Upper lobe of right lung (tissue), 1 donor: ENCODE results near the gene TMED4. TPM values are rescaled to one million over a fixed set of nuclear protein-coding genes. Genes with fewer than 3 reads are reported as not detected.

ENCODE experiments used
- ATAC-seq: fragments of 200-7000 bp; cut with Tn5 transposase; one replicate; pipeline ENCODE4 v1.9.1; 2020; ENCODE audit warnings: mild to moderate bottlenecking, moderate library complexity
- DNase-seq: peaks from one replicate; pipeline ENCODE4 v3.0.0-alpha.2; 2020
- H3K27ac ChIP-seq: fragments of 200-600 bp; one replicate; pipeline ENCODE4 v1.8.0; 2022
- H3K27me3 ChIP-seq: fragments of 200-600 bp; one replicate; pipeline ENCODE4 v1.8.0; 2022; ENCODE audit warnings: mild to moderate bottlenecking
- H3K36me3 ChIP-seq: fragments of 200-600 bp; one replicate; pipeline ENCODE4 v1.8.0; 2022
- H3K4me1 ChIP-seq: fragments of 200-600 bp; one replicate; pipeline ENCODE4 v1.8.0; 2022
- H3K4me3 ChIP-seq: fragments of 200-600 bp; one replicate; pipeline ENCODE4 v1.8.0; 2022; ENCODE audit warnings: mild to moderate bottlenecking
- H3K9me3 ChIP-seq: fragments of 200-600 bp; one replicate; pipeline ENCODE4 v1.8.0; 2022
- CTCF ChIP-seq: fragments of 200-600 bp; IDR thresholded peaks from one replicate; pipeline ENCODE4 v1.8.0; 2022; ENCODE audit warnings: antibody characterized with exemption
- intact Hi-C: fragments of 100-400 bp; cut with DNase I; formaldehyde crosslinking; loops from one replicate; pipeline ENCODE4 v1.11.0; 2022
- total RNA-seq: library from RNA; stranded (reverse); fragmentation: NEBNext Ultra II Directional; extraction: Animal tissue kit (Norgen Biotek cat#: 25700); gene quantifications from one replicate; pipeline ENCODE4 v1.2.1, GENCODE V29; 2021
- donor health status: DM: no; HTN: yes; CAD: no; lungs with severe emphysema.

The TMED4 gene
- total RNA-seq, 1 donor from 2014 or later, result 78.3 TPM

DNA sequence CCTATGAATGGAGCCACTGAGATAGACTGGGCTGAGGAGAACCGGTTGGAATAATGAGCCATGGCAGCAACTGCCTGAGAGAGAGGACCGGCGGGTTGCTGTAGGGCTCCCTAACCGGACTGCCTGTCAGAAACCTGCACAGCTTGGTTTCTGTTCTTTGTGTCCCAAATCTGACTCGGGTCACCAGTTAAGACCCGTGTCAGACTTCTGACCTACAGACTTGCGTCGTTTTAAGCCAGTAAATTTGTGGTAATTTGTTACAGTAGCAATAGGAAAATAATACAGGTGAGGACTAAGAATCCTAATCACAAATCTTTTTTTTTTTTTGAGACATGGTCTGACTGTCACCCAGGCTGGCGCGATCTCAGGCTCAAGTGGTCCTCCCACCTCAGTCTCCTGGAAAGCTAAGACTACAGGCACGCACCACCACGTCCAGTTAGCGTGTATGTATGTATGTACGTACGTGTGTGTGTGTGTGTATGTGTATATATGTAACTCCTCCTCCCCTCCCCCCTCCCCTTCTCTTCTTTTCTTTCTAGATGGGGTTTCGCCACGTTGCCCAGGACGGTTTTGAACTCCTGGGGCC is 7.7 kb downstream of the TMED4 start:
- no peak for TF ChIP-seq CTCF
- Histone ChIP-seq H3K4me1 (peaks cover 19% of the 10 kb centered on the region), H3K27me3 (no peaks in the 10 kb centered on the region), H3K27ac (peak overlapping the region; percentile 95), H3K9me3 (no peaks in the 10 kb centered on the region), H3K36me3 (peaks cover 64% of the 10 kb centered on the region), H3K4me3 (peak overlapping the region; percentile 86)
- no peak for ATAC-seq
- no peak for DNase-seq
- intact Hi-C loops, result no loop called here

DNA sequence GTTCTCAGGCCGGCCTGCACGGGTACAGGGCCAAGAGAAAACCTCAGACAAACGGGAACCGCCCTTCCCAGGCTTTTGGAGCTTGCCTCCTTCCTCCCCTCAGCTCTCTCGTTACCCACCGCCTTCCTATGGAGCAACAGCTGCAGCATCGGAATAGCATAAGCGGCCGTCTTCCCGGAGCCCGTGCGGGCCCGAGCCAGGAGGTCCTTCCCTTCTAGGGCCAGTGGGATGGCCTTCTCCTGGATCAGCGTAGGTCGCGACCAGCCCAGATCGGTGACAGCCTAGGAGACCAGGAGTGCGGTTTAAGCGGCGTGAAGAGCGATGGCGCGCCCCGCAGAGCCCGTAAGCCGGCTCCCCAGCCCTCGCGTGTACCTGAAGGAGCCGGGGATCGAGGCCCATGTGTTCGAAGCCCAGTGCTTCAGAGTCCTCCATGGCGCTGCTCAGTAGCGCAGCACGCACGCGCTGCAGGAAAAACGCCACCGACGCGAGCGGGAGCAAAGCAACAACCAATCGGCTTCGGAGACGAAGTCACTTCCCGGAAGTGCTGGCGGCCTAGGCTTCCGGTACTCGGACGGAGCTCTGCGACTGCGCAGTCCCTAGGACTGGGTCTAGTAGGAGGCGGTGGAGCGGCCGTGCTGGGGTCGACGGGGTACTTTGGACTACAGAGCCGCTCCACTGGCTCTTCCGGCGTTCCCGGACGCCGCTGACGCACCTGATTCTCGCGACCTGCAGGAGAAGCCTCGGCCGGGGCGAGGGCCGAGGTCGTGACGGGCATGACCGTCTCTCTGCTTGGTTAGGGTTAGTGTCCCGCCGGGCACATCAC is 8.4 kb downstream of the TMED4 start, which contains the start of gene DDX56:
Gene DDX56, minus strand, starts transcription at position 445 of the 823 bp plus-strand sequence. Its CDS starts 13 bp downstream, at position 432.
- H3K4me3 ChIP-seq, result peak within 1 kb of the TSS; percentile 86
- intact Hi-C loops, result no loop called here
- H3K9me3 ChIP-seq, result no peaks in the 10 kb centered on the region
- peak; percentile 98 for ATAC-seq
- TF ChIP-seq CTCF, result no peak
- no peaks in the 10 kb centered on the region for H3K27me3 ChIP-seq
- H3K4me1 ChIP-seq, result peaks cover 19% of the 10 kb centered on the region
- H3K27ac ChIP-seq, result peak within 1 kb of the TSS; percentile 95
- DNase-seq, result peak; percentile 98
- H3K36me3 ChIP-seq, result peaks cover 64% of the 10 kb centered on the region

DNA sequence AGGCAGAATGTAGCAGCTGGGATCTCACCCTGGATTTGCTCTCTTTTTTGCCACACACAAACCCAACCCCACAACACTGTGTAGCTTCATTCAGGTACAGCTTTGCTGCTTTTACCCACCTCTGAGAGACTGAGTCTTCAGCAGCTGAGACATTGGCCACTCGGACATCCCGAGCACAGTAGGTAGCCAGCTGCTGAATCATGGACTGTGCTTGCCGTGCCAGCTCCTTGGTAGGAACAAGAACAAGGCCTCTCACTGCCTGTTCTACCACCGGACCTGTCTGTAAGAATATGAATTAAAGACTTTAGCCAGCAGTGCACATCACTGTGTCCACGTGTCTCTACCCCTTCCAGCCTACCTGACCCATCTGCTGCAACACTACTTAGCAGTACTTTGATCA is 9.3 kb downstream of the TMED4 start:
- DNase-seq, result no peak
- Histone ChIP-seq H3K36me3 (peaks cover 64% of the 10 kb centered on the region), H3K27ac (no peak overlapping the region), H3K27me3 (no peaks in the 10 kb centered on the region), H3K4me1 (peaks cover 19% of the 10 kb centered on the region), H3K9me3 (no peaks in the 10 kb centered on the region), H3K4me3 (peak overlapping the region; percentile 86)
- intact Hi-C loops, result no loop called here
- no peak for TF ChIP-seq CTCF
- ATAC-seq, result no peak

DNA sequence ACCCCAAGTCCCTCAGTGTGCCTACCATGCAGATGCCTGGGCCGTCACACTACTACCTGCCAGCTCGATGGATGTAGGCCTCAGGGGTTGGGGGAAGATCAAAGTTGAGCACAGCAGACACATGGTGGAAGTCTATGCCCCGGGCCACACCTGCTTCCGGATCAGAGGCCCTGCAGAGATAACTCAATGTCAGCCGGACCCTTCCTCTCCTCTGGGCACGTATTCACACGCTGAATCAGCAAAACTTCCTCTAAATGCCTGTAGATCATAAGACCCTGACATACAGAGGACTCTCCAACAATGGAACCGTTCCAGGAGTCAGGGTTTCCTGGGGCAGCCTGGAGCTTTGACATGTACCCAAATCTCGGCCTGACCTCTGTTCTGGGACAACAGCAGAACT is 12.1 kb downstream of the TMED4 start:
- H3K27me3 ChIP-seq, result no peaks in the 10 kb centered on the region
- peaks cover 77% of the 10 kb centered on the region for H3K36me3 ChIP-seq
- ATAC-seq (no peak), DNase-seq (no peak)
- no peak overlapping the region for H3K27ac ChIP-seq
- H3K9me3 ChIP-seq, result no peaks in the 10 kb centered on the region
- H3K4me3 ChIP-seq, result no peak overlapping the region
- intact Hi-C loops, result no loop called here
- no peak for TF ChIP-seq CTCF
- peaks cover 15% of the 10 kb centered on the region for H3K4me1 ChIP-seq

DNA sequence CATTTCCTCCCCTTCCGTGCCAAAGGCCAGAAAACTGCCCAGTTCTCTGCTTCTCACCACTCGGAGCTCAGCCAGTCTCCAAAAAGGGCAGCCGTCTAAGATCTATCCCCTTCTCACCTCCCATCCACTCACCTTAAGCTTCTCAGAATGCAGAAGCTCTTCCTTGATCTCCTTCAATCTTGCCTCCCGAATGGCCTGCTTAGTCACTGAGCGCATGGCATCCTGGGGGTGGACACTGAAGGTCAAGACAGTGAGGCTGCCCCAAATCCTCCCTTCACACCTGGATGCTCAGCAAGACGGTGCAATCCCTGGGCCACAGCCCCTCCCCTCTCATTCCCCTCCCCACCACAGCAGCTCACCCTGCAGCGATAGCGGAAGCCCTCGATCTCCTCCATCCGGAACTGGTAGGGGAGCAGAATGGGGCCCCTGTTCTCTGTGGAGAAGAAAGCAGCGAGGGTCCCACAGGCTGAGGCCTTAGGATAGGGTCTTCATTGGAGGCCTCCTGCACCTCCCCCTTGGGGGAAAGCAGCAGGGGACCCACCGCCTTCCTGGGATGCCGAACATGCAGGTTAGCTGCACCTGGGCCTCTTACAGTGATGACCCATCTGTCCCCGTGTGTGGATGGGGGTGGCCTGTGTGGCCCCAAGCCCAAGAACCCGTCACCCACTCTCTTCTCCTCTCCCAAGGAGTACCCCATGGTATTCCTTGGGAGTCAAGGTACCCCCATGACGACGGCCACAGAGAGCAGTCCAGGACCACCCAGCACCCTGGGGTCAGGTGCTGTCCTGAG is 13.1 kb downstream of the TMED4 start:
- DNase-seq (no peak), ATAC-seq (no peak)
- Histone ChIP-seq H3K4me1 (peaks cover 12% of the 10 kb centered on the region), H3K36me3 (peaks cover 85% of the 10 kb centered on the region), H3K4me3 (no peak overlapping the region), H3K9me3 (no peaks in the 10 kb centered on the region), H3K27ac (no peak overlapping the region), H3K27me3 (no peaks in the 10 kb centered on the region)
- intact Hi-C loops, result no loop called here
- TF ChIP-seq CTCF, result no peak
